Measurements from ENCODE around the gene ZNF653.

Gene ZNF653

GRCh38 chr19:11453468-11454341, 51.9 kb downstream of the ZNF653 start:
- H3K4me3 ChIP-seq (ENCODE audit: control insufficient read depth, low read depth, low read length): no peak overlapping the region
- TF ChIP-seq CTCF (IDR thresholded peaks at IDR 0.05; ENCODE audit: control insufficient read depth, insufficient read depth, low read depth, low read length, missing control alignments): peak; percentile 33
- no peak for DNase-seq (ENCODE audit: low read depth)

GRCh38 chr19:11452620-11453310, 52.9 kb downstream of the ZNF653 start:
- H3K4me3 ChIP-seq (ENCODE audit: control insufficient read depth, low read depth, low read length): no peak overlapping the region
- DNase-seq (ENCODE audit: low read depth): no peak
- TF ChIP-seq CTCF (IDR thresholded peaks at IDR 0.05; ENCODE audit: control insufficient read depth, insufficient read depth, low read depth, low read length, missing control alignments): no peak

- no peak overlapping the region for H3K4me3 ChIP-seq (ENCODE audit: control insufficient read depth, low read depth, low read length)
- TF ChIP-seq CTCF (IDR thresholded peaks at IDR 0.05; ENCODE audit: control insufficient read depth, insufficient read depth, low read depth, low read length, missing control alignments): no peak
- no peak for DNase-seq (ENCODE audit: low read depth)
Measured at GRCh38 chr19:11451871-11452619, 53.6 kb downstream of the ZNF653 start.

GRCh38 chr19:11451327-11451870, 54.2 kb downstream of the ZNF653 start:
- H3K4me3 ChIP-seq (ENCODE audit: control insufficient read depth, low read depth, low read length): no peak overlapping the region
- no peak for DNase-seq (ENCODE audit: low read depth)
- no peak for TF ChIP-seq CTCF (IDR thresholded peaks at IDR 0.05; ENCODE audit: control insufficient read depth, insufficient read depth, low read depth, low read length, missing control alignments)

- no peak overlapping the region for H3K4me3 ChIP-seq (ENCODE audit: control insufficient read depth, low read depth, low read length)
- no peak for DNase-seq (ENCODE audit: low read depth)
- no peak for TF ChIP-seq CTCF (IDR thresholded peaks at IDR 0.05; ENCODE audit: control insufficient read depth, insufficient read depth, low read depth, low read length, missing control alignments)
Measured at GRCh38 chr19:11450570-11451326, 54.9 kb downstream of the ZNF653 start.
